Left ventricle myocardium inferior (tissue), 1 donor: Measurements from ENCODE around the gene CNGA3. TPM values are rescaled to one million over a fixed set of nuclear protein-coding genes. Genes with fewer than 3 reads are reported as not detected.

Experiments
- DNase-seq: peaks from one replicate; pipeline ENCODE4 v3.0.0-alpha.2; 2020
- H3K27ac ChIP-seq: fragments of 200-600 bp; replicated peaks from 2 replicates; pipeline ENCODE4 v1.8.0; 2021
- H3K27me3 ChIP-seq: fragments of 200-600 bp; 2 replicates; pipeline ENCODE4 v1.8.0; 2021; ENCODE audit warnings: low read depth
- H3K36me3 ChIP-seq: fragments of 200-600 bp; 2 replicates; pipeline ENCODE4 v1.8.0; 2021
- H3K4me1 ChIP-seq: fragments of 200-600 bp; 2 replicates; pipeline ENCODE4 v1.8.0; 2021
- H3K4me3 ChIP-seq: fragments of 200-600 bp; 2 replicates; pipeline ENCODE4 v1.8.0; 2021; ENCODE audit warnings: mild to moderate bottlenecking, moderate library complexity
- H3K9me3 ChIP-seq: fragments of 200-600 bp; replicated peaks from 2 replicates; pipeline ENCODE4 v1.8.0; 2021
- intact Hi-C: fragments of 100-400 bp; cut with micrococcal nuclease; formaldehyde crosslinking; loops from one replicate; pipeline ENCODE4 v1.11.0; 2022
- long read RNA-seq: library from polyadenylated mRNA; unstranded; transcript quantifications from one replicate; pipeline ENCODE4 v2.0.0, GENCODE V29; 2021
- total RNA-seq: library from RNA; stranded (reverse); fragmentation: NEBNext Ultra II Directional; extraction: Animal tissue kit (Norgen Biotek cat#: 25700); gene quantifications from one replicate; pipeline ENCODE4 v1.2.1, GENCODE V29; 2021
- TF ChIP-seq, protein P1 (sequence below): fragments of 200-600 bp; IDR thresholded peaks from 2 replicates; pipeline ENCODE4 v1.8.0; 2021; ENCODE audit warnings: antibody characterized with exemption, mild to moderate bottlenecking, borderline replicate concordance
- donor health status: DM: no; HTN: yes; CAD: no; lungs with severe emphysema.

CNGA3 gene
- not detected for total RNA-seq
- long read RNA-seq: 0 reads

DNA sequence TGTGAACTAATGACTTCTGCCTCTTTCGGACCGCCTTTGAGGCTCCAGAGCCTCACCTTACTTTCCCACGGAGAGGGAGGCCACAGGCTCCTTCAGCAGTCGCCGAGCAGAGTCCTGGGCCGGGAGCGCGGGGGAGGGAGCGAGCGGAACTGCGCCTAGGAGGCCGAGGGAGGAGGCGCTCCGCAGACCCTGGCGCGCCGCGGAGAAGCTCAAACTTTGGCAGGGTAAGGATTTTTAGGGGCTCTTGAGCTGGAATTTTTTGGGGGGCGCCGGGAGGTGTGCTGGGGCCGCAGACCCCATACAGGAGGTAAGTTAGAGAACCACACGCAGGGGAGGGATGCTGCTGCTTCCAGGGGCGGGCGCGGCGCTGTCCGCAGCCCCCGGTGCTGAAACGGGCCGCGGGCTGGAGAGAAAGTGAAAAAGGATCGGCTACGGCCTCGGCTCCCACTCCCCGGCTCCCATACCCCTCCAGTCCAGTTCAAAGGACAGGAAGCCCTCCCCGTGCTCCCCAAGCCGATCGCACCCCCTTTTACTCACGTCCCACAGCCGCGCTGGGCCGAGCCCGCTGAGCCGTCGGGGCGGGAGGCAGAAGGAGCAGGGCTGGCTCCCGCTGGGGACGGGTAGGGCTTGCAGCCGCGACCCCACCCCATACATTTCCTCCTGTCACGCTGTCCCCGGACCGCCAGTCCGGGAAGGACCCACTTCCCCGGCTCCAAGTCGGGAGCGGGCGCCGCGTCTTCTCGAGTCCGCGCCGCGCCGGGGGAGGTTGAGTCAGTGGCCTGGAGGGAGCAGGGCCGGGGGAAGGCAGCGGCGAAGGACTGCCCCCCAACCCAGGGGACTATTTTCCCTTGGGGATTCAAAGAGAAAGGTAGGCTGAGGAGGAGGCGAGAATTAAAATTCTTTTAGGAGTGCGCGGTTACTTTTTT lies at the start of gene CNGA3:
Gene CNGA3 (plus strand): TSS at position 146 of the 926 bp plus-strand sequence. CDS start 23,520 bp downstream, outside the sequence.
- H3K4me3 ChIP-seq: peak within 1 kb of the TSS; percentile 47

GRCh38 chr2:98297817-98298682 lies 48.2 kb upstream of the CNGA3 start:
- H3K4me1 ChIP-seq: no peaks in the 10 kb centered on the region
- H3K27me3 ChIP-seq: peaks cover 6% of the 10 kb centered on the region
- no peaks in the 10 kb centered on the region for H3K36me3 ChIP-seq
- H3K9me3 ChIP-seq: no peaks in the 10 kb centered on the region
- no peak overlapping the region for H3K4me3 ChIP-seq
- TF ChIP-seq, protein P1, sequence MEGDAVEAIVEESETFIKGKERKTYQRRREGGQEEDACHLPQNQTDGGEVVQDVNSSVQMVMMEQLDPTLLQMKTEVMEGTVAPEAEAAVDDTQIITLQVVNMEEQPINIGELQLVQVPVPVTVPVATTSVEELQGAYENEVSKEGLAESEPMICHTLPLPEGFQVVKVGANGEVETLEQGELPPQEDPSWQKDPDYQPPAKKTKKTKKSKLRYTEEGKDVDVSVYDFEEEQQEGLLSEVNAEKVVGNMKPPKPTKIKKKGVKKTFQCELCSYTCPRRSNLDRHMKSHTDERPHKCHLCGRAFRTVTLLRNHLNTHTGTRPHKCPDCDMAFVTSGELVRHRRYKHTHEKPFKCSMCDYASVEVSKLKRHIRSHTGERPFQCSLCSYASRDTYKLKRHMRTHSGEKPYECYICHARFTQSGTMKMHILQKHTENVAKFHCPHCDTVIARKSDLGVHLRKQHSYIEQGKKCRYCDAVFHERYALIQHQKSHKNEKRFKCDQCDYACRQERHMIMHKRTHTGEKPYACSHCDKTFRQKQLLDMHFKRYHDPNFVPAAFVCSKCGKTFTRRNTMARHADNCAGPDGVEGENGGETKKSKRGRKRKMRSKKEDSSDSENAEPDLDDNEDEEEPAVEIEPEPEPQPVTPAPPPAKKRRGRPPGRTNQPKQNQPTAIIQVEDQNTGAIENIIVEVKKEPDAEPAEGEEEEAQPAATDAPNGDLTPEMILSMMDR: no peak
- no peak for DNase-seq
- no peak overlapping the region for H3K27ac ChIP-seq
- intact Hi-C loops: no loop called here

More for the DNA sequence above, at the start of gene CNGA3:
- peaks cover 100% of the 10 kb centered on the region for H3K27me3 ChIP-seq
- no peaks in the 10 kb centered on the region for H3K36me3 ChIP-seq
- peaks cover 14% of the 10 kb centered on the region for H3K4me1 ChIP-seq
- peak; percentile 18 for DNase-seq
- intact Hi-C loops: no loop called here
- no peak within 1 kb of the TSS for H3K27ac ChIP-seq
- H3K9me3 ChIP-seq: no peaks in the 10 kb centered on the region
- TF ChIP-seq, protein P1: no peak

- Histone ChIP-seq H3K4me3 (no peak overlapping the region), H3K9me3 (no peaks in the 10 kb centered on the region), H3K27ac (no peak overlapping the region), H3K36me3 (no peaks in the 10 kb centered on the region), H3K27me3 (peaks cover 6% of the 10 kb centered on the region), H3K4me1 (no peaks in the 10 kb centered on the region)
- TF ChIP-seq, protein P1: no peak
- intact Hi-C loops: no loop called here
- no peak for DNase-seq
These were observed 47.5 kb upstream of the CNGA3 start for GRCh38 chr2:98298683-98299164.

DNA sequence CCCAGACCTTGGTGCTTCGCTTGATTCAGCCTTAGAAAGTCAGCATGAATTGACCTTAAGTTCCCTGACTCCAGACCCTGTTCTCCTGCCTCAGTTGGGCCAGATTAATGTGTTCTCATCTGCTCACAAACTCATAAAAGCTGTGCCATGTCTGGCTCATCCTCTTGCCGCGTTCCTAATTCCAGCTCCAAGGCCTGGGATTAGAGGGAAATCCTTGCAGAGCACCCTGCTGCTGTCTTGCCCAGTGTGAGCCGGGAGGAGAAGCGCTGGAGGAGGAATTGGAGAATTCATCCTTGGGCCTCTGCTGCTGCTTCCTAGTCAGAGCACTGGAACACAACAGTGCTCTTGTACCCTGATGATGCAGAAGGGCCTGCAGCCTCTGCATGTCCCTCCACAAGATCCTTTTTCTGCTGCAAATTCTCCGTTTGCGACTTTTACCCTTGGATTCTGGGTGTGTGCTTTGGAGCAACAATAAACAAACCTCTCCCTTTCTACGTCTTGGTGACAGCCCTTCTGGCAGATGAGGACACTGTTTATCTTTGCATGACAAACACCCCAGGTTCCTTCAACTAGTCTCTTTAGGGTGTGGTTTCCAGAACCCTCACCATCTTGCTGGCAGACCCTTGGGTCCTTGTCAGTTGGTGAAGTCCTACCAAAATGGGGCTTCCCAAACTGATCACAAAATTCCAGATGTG lies 46.9 kb upstream of the CNGA3 start:
- intact Hi-C loops: no loop called here
- peaks cover 11% of the 10 kb centered on the region for H3K27me3 ChIP-seq
- no peaks in the 10 kb centered on the region for H3K9me3 ChIP-seq
- no peaks in the 10 kb centered on the region for H3K4me1 ChIP-seq
- DNase-seq: no peak
- no peak overlapping the region for H3K27ac ChIP-seq
- no peak overlapping the region for H3K4me3 ChIP-seq
- no peaks in the 10 kb centered on the region for H3K36me3 ChIP-seq
- TF ChIP-seq, protein P1: no peak
